Activated T-helper 17 cell treated with anti-CD3 and anti-CD28 coated beads, Interleukin-2, amount 50 U/mL, for 72 hours (primary cell): ENCODE measurements around the gene SRPX. TPM values are rescaled to one million over a fixed set of nuclear protein-coding genes. Genes with fewer than 3 reads are reported as not detected.

Source experiments
- ATAC-seq: fragments of 150-1000 bp; cut with Tn5 transposase; replicated peaks from 2 replicates; pipeline ENCODE4 v1.10.0; 2021; ENCODE audit warnings: mild to moderate bottlenecking, moderate library complexity
- H3K27ac Mint-ChIP-seq: one replicate; pipeline ENCODE4 v1.8.0; 2022; ENCODE audit warnings: mixed read lengths
- H3K27me3 Mint-ChIP-seq: one replicate; pipeline ENCODE4 v1.8.0; 2022; ENCODE audit warnings: mixed read lengths
- H3K36me3 Mint-ChIP-seq: one replicate; pipeline ENCODE4 v1.8.0; 2022; ENCODE audit warnings: low read depth, mild to moderate bottlenecking, mixed read lengths
- H3K4me1 Mint-ChIP-seq: one replicate; pipeline ENCODE4 v1.8.0; 2022; ENCODE audit warnings: mixed read lengths
- H3K4me3 Mint-ChIP-seq: one replicate; pipeline ENCODE4 v1.8.0; 2022; ENCODE audit warnings: mild to moderate bottlenecking, mixed read lengths
- H3K9me3 Mint-ChIP-seq: one replicate; pipeline ENCODE4 v1.8.0; 2022; ENCODE audit warnings: mixed read lengths
- total RNA-seq, 2 donors: library from RNA; stranded (reverse); gene quantifications; one replicate each; pipeline ENCODE4 v1.2.3, GENCODE V29; 2022

Gene SRPX
- total RNA-seq, 2 donors from 2014 or later, result 0.65 to 1.4 TPM

- Mint-ChIP-seq H3K36me3 (no peaks in the 10 kb centered on the region), H3K4me1 (no peaks in the 10 kb centered on the region), H3K27ac (no peak overlapping the region), H3K27me3 (no peaks in the 10 kb centered on the region), H3K9me3 (no peaks in the 10 kb centered on the region), H3K4me3 (no peak overlapping the region)
- ATAC-seq, result no peak
Measured at GRCh38 chrX:38138157-38138891, 82.3 kb downstream of the SRPX start.

GRCh38 chrX:38129366-38129765 is 91.3 kb downstream of the SRPX start:
- no peak for ATAC-seq
- H3K36me3 Mint-ChIP-seq, result no peaks in the 10 kb centered on the region
- no peak overlapping the region for H3K4me3 Mint-ChIP-seq

GRCh38 chrX:38127961-38128360 is 92.7 kb downstream of the SRPX start:
- H3K27me3 Mint-ChIP-seq, result no peaks in the 10 kb centered on the region
- no peaks in the 10 kb centered on the region for H3K36me3 Mint-ChIP-seq
- H3K9me3 Mint-ChIP-seq, result no peaks in the 10 kb centered on the region
- H3K4me1 Mint-ChIP-seq, result no peaks in the 10 kb centered on the region
- no peak overlapping the region for H3K27ac Mint-ChIP-seq
- no peak overlapping the region for H3K4me3 Mint-ChIP-seq
- no peak for ATAC-seq

More at GRCh38 chrX:38129366-38129765, 91.3 kb downstream of the SRPX start:
- no peaks in the 10 kb centered on the region for H3K4me1 Mint-ChIP-seq
- no peaks in the 10 kb centered on the region for H3K9me3 Mint-ChIP-seq
- H3K27me3 Mint-ChIP-seq, result no peaks in the 10 kb centered on the region
- H3K27ac Mint-ChIP-seq, result no peak overlapping the region

GRCh38 chrX:38126179-38126578 is 94.5 kb downstream of the SRPX start:
- no peak overlapping the region for H3K4me3 Mint-ChIP-seq
- H3K4me1 Mint-ChIP-seq, result no peaks in the 10 kb centered on the region
- no peaks in the 10 kb centered on the region for H3K9me3 Mint-ChIP-seq
- ATAC-seq, result peak; percentile 66
- no peak overlapping the region for H3K27ac Mint-ChIP-seq
- no peaks in the 10 kb centered on the region for H3K36me3 Mint-ChIP-seq
- H3K27me3 Mint-ChIP-seq, result no peaks in the 10 kb centered on the region

- no peak for ATAC-seq
- no peaks in the 10 kb centered on the region for H3K36me3 Mint-ChIP-seq
Measured at GRCh38 chrX:38124000-38124399, 96.7 kb downstream of the SRPX start.

GRCh38 chrX:38117485-38117884 is 103.2 kb downstream of the SRPX start:
- H3K27ac Mint-ChIP-seq, result no peak overlapping the region
- H3K4me1 Mint-ChIP-seq, result no peaks in the 10 kb centered on the region
- peak; percentile 46 for ATAC-seq
- H3K36me3 Mint-ChIP-seq, result no peaks in the 10 kb centered on the region
- no peak overlapping the region for H3K4me3 Mint-ChIP-seq
- H3K27me3 Mint-ChIP-seq, result no peaks in the 10 kb centered on the region
- H3K9me3 Mint-ChIP-seq, result no peaks in the 10 kb centered on the region

More at GRCh38 chrX:38124000-38124399, 96.7 kb downstream of the SRPX start:
- no peak overlapping the region for H3K27ac Mint-ChIP-seq
- H3K27me3 Mint-ChIP-seq, result no peaks in the 10 kb centered on the region
- no peaks in the 10 kb centered on the region for H3K4me1 Mint-ChIP-seq
- no peaks in the 10 kb centered on the region for H3K9me3 Mint-ChIP-seq
- H3K4me3 Mint-ChIP-seq, result no peak overlapping the region

GRCh38 chrX:38116706-38117105 is 104.0 kb downstream of the SRPX start:
- Mint-ChIP-seq H3K27me3 (no peaks in the 10 kb centered on the region), H3K4me3 (no peak overlapping the region), H3K4me1 (no peaks in the 10 kb centered on the region), H3K9me3 (no peaks in the 10 kb centered on the region), H3K27ac (no peak overlapping the region), H3K36me3 (no peaks in the 10 kb centered on the region)
- no peak for ATAC-seq

- ATAC-seq, result no peak
- no peaks in the 10 kb centered on the region for H3K27me3 Mint-ChIP-seq
- no peaks in the 10 kb centered on the region for H3K4me1 Mint-ChIP-seq
- H3K9me3 Mint-ChIP-seq, result no peaks in the 10 kb centered on the region
- no peaks in the 10 kb centered on the region for H3K36me3 Mint-ChIP-seq
- H3K4me3 Mint-ChIP-seq, result no peak overlapping the region
- no peak overlapping the region for H3K27ac Mint-ChIP-seq
Measured at GRCh38 chrX:38112566-38112965, 108.1 kb downstream of the SRPX start.

GRCh38 chrX:38111196-38111595 is 109.5 kb downstream of the SRPX start:
- Mint-ChIP-seq H3K27ac (no peak overlapping the region), H3K36me3 (no peaks in the 10 kb centered on the region), H3K4me1 (peaks cover 3% of the 10 kb centered on the region), H3K9me3 (no peaks in the 10 kb centered on the region), H3K27me3 (no peaks in the 10 kb centered on the region), H3K4me3 (no peak overlapping the region)
- no peak for ATAC-seq

GRCh38 chrX:38110231-38110630 is 110.4 kb downstream of the SRPX start:
- Mint-ChIP-seq H3K4me1 (peaks cover 5% of the 10 kb centered on the region), H3K36me3 (no peaks in the 10 kb centered on the region), H3K4me3 (no peak overlapping the region), H3K27me3 (no peaks in the 10 kb centered on the region), H3K9me3 (no peaks in the 10 kb centered on the region), H3K27ac (no peak overlapping the region)
- ATAC-seq, result no peak

- Mint-ChIP-seq H3K4me3 (no peak overlapping the region), H3K27ac (no peak overlapping the region)
- no peak for ATAC-seq
Measured at GRCh38 chrX:38109042-38109898, 111.4 kb downstream of the SRPX start.

GRCh38 chrX:38108364-38108763 is 112.3 kb downstream of the SRPX start:
- no peaks in the 10 kb centered on the region for H3K36me3 Mint-ChIP-seq

More at GRCh38 chrX:38109042-38109898, 111.4 kb downstream of the SRPX start:
- Mint-ChIP-seq H3K4me1 (peaks cover 12% of the 10 kb centered on the region), H3K9me3 (no peaks in the 10 kb centered on the region), H3K36me3 (no peaks in the 10 kb centered on the region), H3K27me3 (no peaks in the 10 kb centered on the region)

GRCh38 chrX:38106991-38107655 is 113.5 kb downstream of the SRPX start:
- no peaks in the 10 kb centered on the region for H3K9me3 Mint-ChIP-seq
- no peak overlapping the region for H3K4me3 Mint-ChIP-seq
- no peaks in the 10 kb centered on the region for H3K36me3 Mint-ChIP-seq
- peaks cover 12% of the 10 kb centered on the region for H3K4me1 Mint-ChIP-seq
- H3K27me3 Mint-ChIP-seq, result no peaks in the 10 kb centered on the region
- ATAC-seq, result no peak
- H3K27ac Mint-ChIP-seq, result no peak overlapping the region

More at GRCh38 chrX:38108364-38108763, 112.3 kb downstream of the SRPX start:
- peaks cover 12% of the 10 kb centered on the region for H3K4me1 Mint-ChIP-seq
- H3K9me3 Mint-ChIP-seq, result no peaks in the 10 kb centered on the region
- H3K4me3 Mint-ChIP-seq, result no peak overlapping the region
- no peaks in the 10 kb centered on the region for H3K27me3 Mint-ChIP-seq
- ATAC-seq, result no peak
- no peak overlapping the region for H3K27ac Mint-ChIP-seq

- Mint-ChIP-seq H3K36me3 (no peaks in the 10 kb centered on the region), H3K27me3 (no peaks in the 10 kb centered on the region), H3K27ac (no peak overlapping the region), H3K4me3 (peak overlapping the region; percentile 64), H3K9me3 (no peaks in the 10 kb centered on the region), H3K4me1 (peaks cover 12% of the 10 kb centered on the region)
- no peak for ATAC-seq
Measured at GRCh38 chrX:38105216-38105725, 115.4 kb downstream of the SRPX start.
